Measurements from ENCODE around the gene PVALB.

- peak; percentile 83 for TF ChIP-seq CTCF (conservative IDR thresholded peaks at IDR 0.05)
- TF ChIP-seq ZFX (IDR thresholded peaks at IDR 0.05), result no peak
Observed at GRCh38 chr22:36853407-36854099, 36.7 kb upstream of the PVALB start.

Data from C4-2B (cell line).